ENCODE measurements around the gene ITPR1.

ITPR1 gene

GRCh38 chr3:4814305-4814903 lies 321.3 kb downstream of the ITPR1 start:
- no peak for DNase-seq (ENCODE audit: low read depth)

- DNase-seq (ENCODE audit: low read depth): no peak
Observed at GRCh38 chr3:4814904-4815574, 321.9 kb downstream of the ITPR1 start.

GRCh38 chr3:4816306-4816705 lies 323.2 kb downstream of the ITPR1 start:
- no peak for DNase-seq (ENCODE audit: low read depth)

- DNase-seq (ENCODE audit: low read depth): no peak
Observed at GRCh38 chr3:4816718-4817117, 323.6 kb downstream of the ITPR1 start.

GRCh38 chr3:4817128-4817527 lies 324.0 kb downstream of the ITPR1 start:
- no peak for DNase-seq (ENCODE audit: low read depth)

GRCh38 chr3:4818164-4818563 lies 325.0 kb downstream of the ITPR1 start:
- DNase-seq (ENCODE audit: low read depth): no peak

- no peak for DNase-seq (ENCODE audit: low read depth)
Observed at GRCh38 chr3:4818986-4819693, 326.0 kb downstream of the ITPR1 start.

- DNase-seq (ENCODE audit: low read depth): no peak
Observed at GRCh38 chr3:4819746-4820145, 326.6 kb downstream of the ITPR1 start.

GRCh38 chr3:4820296-4821121 lies 327.4 kb downstream of the ITPR1 start:
- no peak for DNase-seq (ENCODE audit: low read depth)

- DNase-seq (ENCODE audit: low read depth): peak; percentile 16
Observed at GRCh38 chr3:4821338-4821737, 328.2 kb downstream of the ITPR1 start.

GRCh38 chr3:4821975-4822374 lies 328.8 kb downstream of the ITPR1 start:
- no peak for DNase-seq (ENCODE audit: low read depth)

- DNase-seq (ENCODE audit: low read depth): no peak
Observed at GRCh38 chr3:4822568-4822967, 329.4 kb downstream of the ITPR1 start.

GRCh38 chr3:4823385-4823784 lies 330.2 kb downstream of the ITPR1 start:
- no peak for DNase-seq (ENCODE audit: low read depth)

GRCh38 chr3:4823986-4824925 lies 331.1 kb downstream of the ITPR1 start:
- no peak for DNase-seq (ENCODE audit: low read depth)

GRCh38 chr3:4824926-4825325 lies 331.8 kb downstream of the ITPR1 start:
- peak; percentile 72 for DNase-seq (ENCODE audit: low read depth)

GRCh38 chr3:4825436-4826236 lies 332.5 kb downstream of the ITPR1 start:
- no peak for DNase-seq (ENCODE audit: low read depth)

GRCh38 chr3:4826237-4827100 lies 333.3 kb downstream of the ITPR1 start:
- no peak for DNase-seq (ENCODE audit: low read depth)

GRCh38 chr3:4827767-4828166 lies 334.6 kb downstream of the ITPR1 start:
- DNase-seq (ENCODE audit: low read depth): no peak

- DNase-seq (ENCODE audit: low read depth): peak; percentile 70
Observed at GRCh38 chr3:4828279-4829030, 335.3 kb downstream of the ITPR1 start.
